GM23338 (cell line): ENCODE data around the gene BAMBI. TPM values are rescaled to one million over a fixed set of nuclear protein-coding genes. Genes with fewer than 3 reads are reported as not detected.

ENCODE experiments used
- ATAC-seq: fragments of 200-7000 bp; cut with Tn5 transposase; 3 replicates; pipeline ENCODE4 v1.9.1; 2020
- DNase-seq: peaks from one replicate; pipeline ENCODE4 v3.0.0-alpha.2; 2015; ENCODE audit warnings: low spot score
- H2AFZ ChIP-seq: fragments of 200-600 bp; sonication (generic); 2 replicates; pipeline ENCODE4 v1.8.0; 2016; ENCODE audit warnings: antibody characterized with exemption, mild to moderate bottlenecking, moderate library complexity
- H3F3A ChIP-seq: fragments of 200-600 bp; sonication (generic); replicated peaks from 2 replicates; pipeline ENCODE4 v1.8.0; 2017; ENCODE audit warnings: antibody characterized with exemption, mixed run types, low read depth
- H3K27ac ChIP-seq: fragments of 200-600 bp; sonication (generic); 2 replicates; pipeline ENCODE4 v1.6.1; 2016; ENCODE audit warnings: low read depth
- H3K27me3 ChIP-seq: fragments of 200-600 bp; sonication (generic); 2 replicates; pipeline ENCODE4 v1.8.0; 2016; ENCODE audit warnings: mild to moderate bottlenecking, mixed run types, moderate library complexity; ENCODE audit not compliant: insufficient read depth
- H3K36me3 ChIP-seq: fragments of 200-600 bp; sonication (generic); 2 replicates; pipeline ENCODE4 v1.8.0; 2016; ENCODE audit warnings: mild to moderate bottlenecking; ENCODE audit not compliant: insufficient read depth
- H3K4me1 ChIP-seq: fragments of 200-600 bp; sonication (generic); 2 replicates; pipeline ENCODE4 v1.8.0; 2016; ENCODE audit warnings: mild to moderate bottlenecking, moderate library complexity; ENCODE audit not compliant: insufficient read depth
- H3K4me2 ChIP-seq: fragments of 200-600 bp; sonication (generic); 2 replicates; pipeline ENCODE4 v1.7.1; 2017; ENCODE audit warnings: mixed run types
- H3K4me3 ChIP-seq: fragments of 200-600 bp; sonication (generic); 2 replicates; pipeline ENCODE4 v1.6.1; 2016; ENCODE audit warnings: mixed run types
- H3K79me2 ChIP-seq: fragments of 200-600 bp; sonication (generic); replicated peaks from 2 replicates; pipeline ENCODE4 v1.8.0; 2017; ENCODE audit warnings: mild to moderate bottlenecking; ENCODE audit not compliant: insufficient read depth
- H3K9me2 ChIP-seq: fragments of 200-600 bp; sonication (generic); 2 replicates; pipeline ENCODE4 v1.8.0; 2017; ENCODE audit not compliant: insufficient read depth
- H4K20me1 ChIP-seq: fragments of 200-600 bp; sonication (generic); replicated peaks from 2 replicates; pipeline ENCODE4 v1.8.0; 2017; ENCODE audit warnings: mild to moderate bottlenecking; ENCODE audit not compliant: insufficient read depth
- H3K27ac Mint-ChIP-seq: 2 replicates; pipeline ENCODE4 v1.8.0; 2020; ENCODE audit warnings: inconsistent platforms, mild to moderate bottlenecking, moderate library complexity, mixed read lengths
- H3K27me3 Mint-ChIP-seq: 3 replicates; pipeline ENCODE4 v1.8.0; 2022; ENCODE audit warnings: low read depth, mild to moderate bottlenecking, moderate library complexity, mixed read lengths, inconsistent platforms; ENCODE audit not compliant: insufficient read depth, poor library complexity
- H3K36me3 Mint-ChIP-seq: 3 replicates; pipeline ENCODE4 v1.8.0; 2021; ENCODE audit warnings: low read depth, mild to moderate bottlenecking, inconsistent platforms, moderate library complexity, mixed read lengths
- H3K4me1 Mint-ChIP-seq: 3 replicates; pipeline ENCODE4 v1.8.0; 2020; ENCODE audit warnings: mild to moderate bottlenecking, inconsistent platforms, mixed read lengths
- H3K4me3 Mint-ChIP-seq: 3 replicates; pipeline ENCODE4 v1.8.0; 2021; ENCODE audit warnings: moderate library complexity, mild to moderate bottlenecking, inconsistent platforms, mixed read lengths
- H3K9me3 Mint-ChIP-seq: 3 replicates; pipeline ENCODE4 v1.8.0; 2020; ENCODE audit warnings: moderate library complexity, mild to moderate bottlenecking, inconsistent platforms, mixed read lengths
- CREB1 ChIP-seq: fragments of 250-450 bp; sonication (Bioruptor Pico); IDR thresholded peaks from 2 replicates; pipeline ENCODE4 v1.5.0; 2020; ENCODE audit warnings: low read depth, mild to moderate bottlenecking, moderate library complexity
- CTCF ChIP-seq, 2 experiments: fragments of 200-600 bp in 1 of 2; sonication (generic) in 1 of 2; conservative IDR thresholded peaks; 2 replicates each; pipeline versions ENCODE4 v1.5.1 to v1.6.1; 2016 to 2017; ENCODE audit warnings: antibody characterized with exemption in 2 of 2, low read depth in 2 of 2, mild to moderate bottlenecking in 2 of 2, moderate library complexity in 1 of 2
- JUNB ChIP-seq: IDR thresholded peaks from one replicate; pipeline ENCODE4 v1.6.1; 2016; ENCODE audit warnings: antibody characterized with exemption; ENCODE audit not compliant: unreplicated experiment
- NANOG ChIP-seq: IDR thresholded peaks from 2 replicates; pipeline ENCODE4 v1.6.1; 2016; ENCODE audit warnings: antibody characterized with exemption, borderline replicate concordance
- POLR2AphosphoS5 ChIP-seq: IDR thresholded peaks from 2 replicates; pipeline ENCODE4 v1.6.1; 2016; ENCODE audit warnings: antibody characterized with exemption, low read depth
- ZNF331 ChIP-seq: fragments of 250-450 bp; sonication (Bioruptor Pico); IDR thresholded peaks from 2 replicates; pipeline ENCODE4 v1.5.0; 2020; ENCODE audit warnings: low read depth, mild to moderate bottlenecking, moderate library complexity
- long read RNA-seq: library from polyadenylated mRNA; unstranded; transcript quantifications from one replicate; pipeline ENCODE4 v2.0.0, GENCODE V29; 2020; ENCODE audit not compliant: unreplicated experiment
- polyA plus RNA-seq: library from polyadenylated mRNA; unstranded; fragments of >200 nt; fragmentation: Nextera tagmentation; extraction: Ambion mirVana; gene quantifications from 2 replicates; pipeline ENCODE4 v1.2.1, GENCODE V29; 2016
- total RNA-seq: library from RNA; depleted of rRNA; stranded (reverse); fragments of >200 nt; shearing (Covaris generic); gene quantifications from 2 replicates; pipeline ENCODE4 v1.2.3, GENCODE V29; 2014; rRNA removed

BAMBI gene
- total RNA-seq, result 37.5 and 39.5 TPM in 2 replicates
- polyA plus RNA-seq, result 18.7 and 20.1 TPM in 2 replicates
- long read RNA-seq, transcript BAMBI-201 (3 exons, 1,877 nt), result major isoform, 24 of 26 reads
- long read RNA-seq, partial matches to known transcripts, result 0 of 26 reads
- long read RNA-seq, other reads (novel, unspliced or antisense), result 1 of 26 reads

DNA sequence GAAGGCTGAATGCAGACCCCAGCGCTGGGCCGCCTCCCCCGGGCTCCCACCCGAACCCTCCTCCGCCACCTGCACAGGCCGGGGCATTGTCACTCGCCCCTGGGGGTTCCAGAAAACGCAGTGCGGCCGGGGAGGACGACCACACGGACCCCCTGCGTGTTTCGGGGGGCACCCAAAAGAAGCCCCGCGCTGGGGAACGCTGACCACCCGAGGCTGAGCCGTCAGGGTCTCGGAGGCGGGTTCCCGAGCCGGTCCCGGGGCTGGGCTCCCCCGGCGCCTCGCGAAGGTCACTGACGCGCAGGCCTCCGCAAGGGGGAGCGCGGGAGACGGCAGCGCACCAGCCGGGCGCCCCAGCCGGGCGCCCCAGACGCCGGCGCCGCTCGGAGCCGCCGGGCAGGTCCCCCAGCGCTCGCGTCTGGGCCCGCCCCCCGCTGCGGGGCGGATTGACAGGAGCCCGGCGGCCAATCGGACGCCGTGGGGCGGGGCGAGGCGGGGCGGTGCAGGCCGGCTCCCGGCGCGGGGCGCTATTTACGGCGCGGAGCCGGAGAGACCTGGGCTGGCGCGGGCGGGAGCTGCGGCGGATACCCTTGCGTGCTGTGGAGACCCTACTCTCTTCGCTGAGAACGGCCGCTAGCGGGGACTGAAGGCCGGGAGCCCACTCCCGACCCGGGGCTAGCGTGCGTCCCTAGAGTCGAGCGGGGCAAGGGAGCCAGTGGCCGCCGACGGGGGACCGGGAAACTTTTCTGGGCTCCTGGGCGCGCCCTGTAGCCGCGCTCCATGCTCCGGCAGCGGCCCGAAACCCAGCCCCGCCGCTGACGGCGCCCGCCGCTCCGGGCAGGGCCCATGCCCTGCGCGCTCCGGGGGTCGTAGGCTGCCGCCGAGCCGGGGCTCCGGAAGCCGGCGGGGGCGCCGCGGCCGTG is at the start of gene BAMBI:
TSS of gene BAMBI (plus strand) at position 554 of the 920 bp plus-strand sequence. CDS start 377 bp downstream, outside the sequence.
- Mint-ChIP-seq H3K4me3 (peak within 1 kb of the TSS; percentile 91), H3K27me3 (peaks cover 16% of the 10 kb centered on the region), H3K9me3 (no peaks in the 10 kb centered on the region), H3K27ac (peak within 1 kb of the TSS; percentile 73; the same call in 1 of the 2 replicates), H3K4me1 (peaks cover 38% of the 10 kb centered on the region), H3K36me3 (peaks cover 16% of the 10 kb centered on the region)
- no peak for TF ChIP-seq ZNF331
- TF ChIP-seq NANOG, result no peak
- no peak for TF ChIP-seq JUNB
- 0 out of 2 replicates have a peak, but pooled peaks have one; percentile 19 for TF ChIP-seq CREB1 (CRISPR knock-in tag)
- peak; percentile 93 for TF ChIP-seq POLR2AphosphoS5
- TF ChIP-seq CTCF (conservative IDR thresholded peaks at IDR 0.05; ENCODE audit: low read depth in 2 of 2), result peak; percentile 31 to 57
- peaks cover 7% of the 10 kb centered on the region for H3K36me3 ChIP-seq
- peak within 1 kb of the TSS; percentile 98 for H3K4me3 ChIP-seq
- H3K9me2 ChIP-seq, result no peaks in the 10 kb centered on the region
- H2AFZ ChIP-seq, result peak within 1 kb of the TSS; percentile 2
- H3K79me2 ChIP-seq, result peaks cover 46% of the 10 kb centered on the region
- ATAC-seq (peak; percentile 79), DNase-seq (peak; percentile 96)
- H4K20me1 ChIP-seq, result peaks cover 39% of the 10 kb centered on the region
- H3F3A ChIP-seq, result no peaks in the 10 kb centered on the region
- H3K27me3 ChIP-seq, result no peaks in the 10 kb centered on the region; the same call in 1 of the 2 replicates
- H3K27ac ChIP-seq, result no peak within 1 kb of the TSS
- peaks cover 39% of the 10 kb centered on the region for H3K4me1 ChIP-seq
- peak within 1 kb of the TSS; percentile 94 for H3K4me2 ChIP-seq

GRCh38 chr10:28628184-28628893 is 49.0 kb upstream of the BAMBI start:
- Mint-ChIP-seq H3K9me3 (no peaks in the 10 kb centered on the region), H3K4me1 (peaks cover 6% of the 10 kb centered on the region), H3K4me3 (no peak overlapping the region), H3K27ac (no peak overlapping the region), H3K36me3 (no peaks in the 10 kb centered on the region), H3K27me3 (peaks cover 12% of the 10 kb centered on the region)
- Histone ChIP-seq H3K4me3 (no peak overlapping the region), H3K4me2 (no peak overlapping the region), H3K27me3 (no peaks in the 10 kb centered on the region), H2AFZ (peak overlapping the region; percentile 72; the same call in 1 of the 2 replicates), H3K27ac (no peak overlapping the region), H3K36me3 (no peaks in the 10 kb centered on the region), H3F3A (0 out of 2 replicates have a peak, but pooled peaks cover 3% of the 10 kb centered on the region), H4K20me1 (0 out of 2 replicates have a peak, but pooled peaks cover 3% of the 10 kb centered on the region), H3K9me2 (peaks cover 4% of the 10 kb centered on the region; the same call in 1 of the 2 replicates), H3K79me2 (no peaks in the 10 kb centered on the region), H3K4me1 (no peaks in the 10 kb centered on the region)
- TF ChIP-seq CTCF (conservative IDR thresholded peaks at IDR 0.05; ENCODE audit: low read depth in 2 of 2) (peak; percentile 94 to 95), POLR2AphosphoS5 (no peak)
- ATAC-seq (peak; percentile 93), DNase-seq (peak; percentile 88)
